HepG2 (cell line): ENCODE results near the gene SOX12. TPM values are rescaled to one million over a fixed set of nuclear protein-coding genes. Genes with fewer than 3 reads are reported as not detected.

Experiments used
- FOSL1 ChIP-seq: sonication (generic); formaldehyde crosslinking; IDR thresholded peaks from 2 replicates; pipeline ENCODE4 v1.9.0; 2021; ENCODE audit warnings: missing genetic modification reagents, borderline replicate concordance
- KLF12 ChIP-seq: sonication (generic); formaldehyde crosslinking; IDR thresholded peaks from 2 replicates; pipeline ENCODE4 v1.4.0; 2020; ENCODE audit warnings: missing genetic modification reagents, borderline replicate concordance
- MYNN ChIP-seq: sonication (generic); formaldehyde crosslinking; IDR thresholded peaks from 2 replicates; pipeline ENCODE4 v1.4.0; 2020; ENCODE audit warnings: mild to moderate bottlenecking, low read depth, missing genetic modification reagents
- NFE2L1 ChIP-seq: sonication (generic); formaldehyde crosslinking; IDR thresholded peaks from 2 replicates; pipeline ENCODE4 v1.4.0; 2020; ENCODE audit warnings: missing genetic modification reagents, mild to moderate bottlenecking, borderline replicate concordance
- NR2F1 ChIP-seq, 2 experiments: fragments of 450-650 bp in 1 of 2; formaldehyde crosslinking in 1 of 2; IDR thresholded peaks; 2 replicates each; pipeline versions ENCODE4 v1.5.0 to v1.6.1; 2016 to 2020; ENCODE audit warnings: mild to moderate bottlenecking in 1 of 2, missing compliant biosample characterization in 1 of 2, missing genetic modification reagents in 1 of 2, moderate library complexity in 1 of 2
- SALL2 ChIP-seq: sonication (generic); formaldehyde crosslinking; IDR thresholded peaks from 2 replicates; pipeline ENCODE4 v1.8.1; 2023; ENCODE audit warnings: mild to moderate bottlenecking, missing genetic modification reagents, inconsistent platforms
- SOX5 ChIP-seq: IDR thresholded peaks from 2 replicates; pipeline ENCODE4 v1.6.1; 2016; ENCODE audit warnings: borderline replicate concordance
- ZBTB7A ChIP-seq: sonication (generic); formaldehyde crosslinking; IDR thresholded peaks from 2 replicates; pipeline ENCODE4 v1.8.0; 2022; ENCODE audit warnings: mild to moderate bottlenecking, missing genetic modification reagents
- ZNF282 ChIP-seq: fragments of 450-650 bp; IDR thresholded peaks from 2 replicates; pipeline ENCODE4 v1.6.1; 2018; ENCODE audit not compliant: partially characterized antibody
- ZNF329 ChIP-seq: sonication (generic); formaldehyde crosslinking; IDR thresholded peaks from 2 replicates; pipeline ENCODE4 v1.9.0; 2021; ENCODE audit warnings: low read depth, mild to moderate bottlenecking, missing genetic modification reagents
- ZNF468 ChIP-seq: sonication (generic); formaldehyde crosslinking; IDR thresholded peaks from 2 replicates; pipeline ENCODE4 v1.8.0; 2022; ENCODE audit warnings: mild to moderate bottlenecking, moderate library complexity, missing genetic modification reagents
- ZNF674 ChIP-seq: sonication (generic); formaldehyde crosslinking; IDR thresholded peaks from 2 replicates; pipeline ENCODE4 v1.5.0; 2020; ENCODE audit warnings: low read depth, mild to moderate bottlenecking, missing genetic modification reagents
- polyA plus RNA-seq, 8 experiments: library from polyadenylated mRNA; depleted of rRNA in 3 of 8; stranded (reverse) in 7 of 8; unstranded in 1 of 8; fragments of >200 nt; fragmentation: Illumina TruSeq in 4 of 8; extraction: Trizol in 4 of 8; gene quantifications; 2 replicates each; pipeline versions ENCODE4 v1.2.1 to v1.2.3, GENCODE V29; 2011 to 2016; ENCODE audit warnings: low read depth in 4 of 8, missing spikeins in 1 of 8, mixed read lengths in 1 of 8; ENCODE audit not compliant: insufficient read depth in 1 of 8
- total RNA-seq, 5 experiments: library from RNA; depleted of rRNA; stranded (reverse); fragments of >200 nt; fragmentation: Illumina TruSeq; extraction: Trizol; gene quantifications; 2 replicates each; pipeline ENCODE4 v1.2.3, GENCODE V29; 2016; ENCODE audit warnings: low read depth in 1 of 5
- TF ChIP-seq, protein P1 (sequence below): sonication (generic); formaldehyde crosslinking; IDR thresholded peaks from 2 replicates; pipeline ENCODE4 v1.5.1; 2020; ENCODE audit warnings: mild to moderate bottlenecking, missing genetic modification reagents
- TF ChIP-seq, protein P2 (sequence below): IDR thresholded peaks from 2 replicates; pipeline ENCODE4 v1.6.1; 2016
- TF ChIP-seq, protein P3 (sequence below): sonication (generic); formaldehyde crosslinking; IDR thresholded peaks from 2 replicates; pipeline ENCODE4 v1.5.0; 2020; ENCODE audit warnings: mild to moderate bottlenecking, missing genetic modification reagents, borderline replicate concordance
- TF ChIP-seq, protein P4 (sequence below): sonication (generic); formaldehyde crosslinking; IDR thresholded peaks from 2 replicates; pipeline ENCODE4 v1.8.0; 2022; ENCODE audit warnings: mild to moderate bottlenecking, missing genetic modification reagents, moderate library complexity
- TF ChIP-seq, protein P5 (sequence below): sonication (generic); formaldehyde crosslinking; IDR thresholded peaks from 2 replicates; pipeline ENCODE4 v1.4.0; 2020; ENCODE audit warnings: missing genetic modification reagents, low read depth, mild to moderate bottlenecking, borderline replicate concordance

SOX12 gene
- total and polyA plus RNA-seq, 2 of the 13 experiments (the other 11 are each of a cell fraction or from before 2014, with no cell fraction given), result 10.0 to 18.7 TPM

DNA sequence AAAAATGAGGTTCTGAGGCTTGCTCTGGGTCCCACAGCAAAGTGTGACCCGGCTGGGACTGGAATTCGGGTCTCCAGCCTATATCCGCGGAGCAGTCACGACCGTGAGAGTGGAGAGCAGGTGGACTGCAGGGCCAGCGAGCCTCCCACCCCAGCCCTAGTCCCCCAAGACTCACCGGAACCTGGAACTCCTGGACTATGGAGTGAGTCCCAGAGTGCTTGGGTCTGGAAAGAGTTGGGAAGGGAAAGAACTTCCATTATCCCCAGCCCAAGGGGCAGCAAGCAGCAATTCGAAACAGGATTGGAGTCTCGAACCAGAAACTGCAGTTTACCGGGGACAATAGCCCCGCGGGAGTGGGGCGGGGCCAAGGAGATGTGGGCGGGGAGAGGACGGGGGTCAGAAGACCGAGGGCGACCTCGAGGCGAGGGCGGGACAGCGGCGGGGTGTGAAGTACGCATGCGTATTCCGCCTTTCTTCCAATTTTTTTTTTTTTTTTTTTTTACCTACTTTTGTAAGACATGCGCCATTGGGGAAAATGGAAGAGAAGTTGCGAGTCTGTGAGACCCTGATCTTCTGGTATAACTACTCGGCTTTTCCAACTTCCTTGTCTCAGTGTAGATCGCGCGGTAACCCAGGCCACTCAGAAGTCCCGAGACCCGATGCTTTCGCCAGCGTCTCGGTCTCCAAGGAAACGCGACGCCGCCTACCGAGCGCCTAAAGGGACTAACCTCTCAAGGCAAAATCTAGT is 35.1 kb upstream of the SOX12 start, which contains the start of gene C20orf96 (continued):
- TF ChIP-seq, protein P1, sequence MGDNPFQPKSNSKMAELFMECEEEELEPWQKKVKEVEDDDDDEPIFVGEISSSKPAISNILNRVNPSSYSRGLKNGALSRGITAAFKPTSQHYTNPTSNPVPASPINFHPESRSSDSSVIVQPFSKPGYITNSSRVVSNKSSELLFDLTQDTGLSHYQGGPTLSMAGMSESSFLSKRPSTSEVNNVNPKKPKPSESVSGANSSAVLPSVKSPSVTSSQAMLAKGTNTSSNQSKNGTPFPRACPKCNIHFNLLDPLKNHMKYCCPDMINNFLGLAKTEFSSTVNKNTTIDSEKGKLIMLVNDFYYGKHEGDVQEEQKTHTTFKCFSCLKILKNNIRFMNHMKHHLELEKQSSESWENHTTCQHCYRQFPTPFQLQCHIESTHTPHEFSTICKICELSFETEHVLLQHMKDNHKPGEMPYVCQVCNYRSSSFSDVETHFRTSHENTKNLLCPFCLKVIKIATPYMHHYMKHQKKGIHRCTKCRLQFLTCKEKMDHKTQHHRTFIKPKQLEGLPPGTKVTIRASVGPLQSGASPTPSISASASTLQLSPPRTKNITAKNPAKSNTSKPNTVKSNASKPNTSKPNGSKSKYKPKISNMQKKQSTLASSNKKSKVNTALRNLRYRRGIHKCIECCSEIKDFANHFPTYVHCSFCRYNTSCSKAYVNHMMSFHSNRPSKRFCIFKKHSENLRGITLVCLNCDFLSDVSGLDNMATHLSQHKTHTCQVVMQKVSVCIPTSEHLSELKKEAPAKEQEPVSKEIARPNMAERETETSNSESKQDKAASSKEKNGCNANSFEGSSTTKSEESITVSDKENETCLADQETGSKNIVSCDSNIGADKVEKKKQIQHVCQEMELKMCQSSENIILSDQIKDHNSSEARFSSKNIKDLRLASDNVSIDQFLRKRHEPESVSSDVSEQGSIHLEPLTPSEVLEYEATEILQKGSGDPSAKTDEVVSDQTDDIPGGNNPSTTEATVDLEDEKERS (CRISPR knock-in tag), result no peak
- TF ChIP-seq, protein P2, sequence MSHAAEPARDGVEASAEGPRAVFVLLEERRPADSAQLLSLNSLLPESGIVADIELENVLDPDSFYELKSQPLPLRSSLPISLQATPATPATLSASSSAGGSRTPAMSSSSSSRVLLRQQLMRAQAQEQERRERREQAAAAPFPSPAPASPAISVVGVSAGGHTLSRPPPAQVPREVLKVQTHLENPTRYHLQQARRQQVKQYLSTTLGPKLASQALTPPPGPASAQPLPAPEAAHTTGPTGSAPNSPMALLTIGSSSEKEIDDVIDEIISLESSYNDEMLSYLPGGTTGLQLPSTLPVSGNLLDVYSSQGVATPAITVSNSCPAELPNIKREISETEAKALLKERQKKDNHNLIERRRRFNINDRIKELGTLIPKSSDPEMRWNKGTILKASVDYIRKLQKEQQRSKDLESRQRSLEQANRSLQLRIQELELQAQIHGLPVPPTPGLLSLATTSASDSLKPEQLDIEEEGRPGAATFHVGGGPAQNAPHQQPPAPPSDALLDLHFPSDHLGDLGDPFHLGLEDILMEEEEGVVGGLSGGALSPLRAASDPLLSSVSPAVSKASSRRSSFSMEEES, result peak; percentile 66
- TF ChIP-seq ZNF468 (CRISPR knock-in tag), result no peak
- TF ChIP-seq, protein P3, sequence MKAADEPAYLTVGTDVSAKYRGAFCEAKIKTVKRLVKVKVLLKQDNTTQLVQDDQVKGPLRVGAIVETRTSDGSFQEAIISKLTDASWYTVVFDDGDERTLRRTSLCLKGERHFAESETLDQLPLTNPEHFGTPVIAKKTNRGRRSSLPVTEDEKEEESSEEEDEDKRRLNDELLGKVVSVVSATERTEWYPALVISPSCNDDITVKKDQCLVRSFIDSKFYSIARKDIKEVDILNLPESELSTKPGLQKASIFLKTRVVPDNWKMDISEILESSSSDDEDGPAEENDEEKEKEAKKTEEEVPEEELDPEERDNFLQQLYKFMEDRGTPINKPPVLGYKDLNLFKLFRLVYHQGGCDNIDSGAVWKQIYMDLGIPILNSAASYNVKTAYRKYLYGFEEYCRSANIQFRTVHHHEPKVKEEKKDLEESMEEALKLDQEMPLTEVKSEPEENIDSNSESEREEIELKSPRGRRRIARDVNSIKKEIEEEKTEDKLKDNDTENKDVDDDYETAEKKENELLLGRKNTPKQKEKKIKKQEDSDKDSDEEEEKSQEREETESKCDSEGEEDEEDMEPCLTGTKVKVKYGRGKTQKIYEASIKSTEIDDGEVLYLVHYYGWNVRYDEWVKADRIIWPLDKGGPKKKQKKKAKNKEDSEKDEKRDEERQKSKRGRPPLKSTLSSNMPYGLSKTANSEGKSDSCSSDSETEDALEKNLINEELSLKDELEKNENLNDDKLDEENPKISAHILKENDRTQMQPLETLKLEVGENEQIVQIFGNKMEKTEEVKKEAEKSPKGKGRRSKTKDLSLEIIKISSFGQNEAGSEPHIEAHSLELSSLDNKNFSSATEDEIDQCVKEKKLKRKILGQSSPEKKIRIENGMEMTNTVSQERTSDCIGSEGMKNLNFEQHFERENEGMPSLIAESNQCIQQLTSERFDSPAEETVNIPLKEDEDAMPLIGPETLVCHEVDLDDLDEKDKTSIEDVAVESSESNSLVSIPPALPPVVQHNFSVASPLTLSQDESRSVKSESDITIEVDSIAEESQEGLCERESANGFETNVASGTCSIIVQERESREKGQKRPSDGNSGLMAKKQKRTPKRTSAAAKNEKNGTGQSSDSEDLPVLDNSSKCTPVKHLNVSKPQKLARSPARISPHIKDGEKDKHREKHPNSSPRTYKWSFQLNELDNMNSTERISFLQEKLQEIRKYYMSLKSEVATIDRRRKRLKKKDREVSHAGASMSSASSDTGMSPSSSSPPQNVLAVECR (CRISPR knock-in tag), result peak; percentile 95
- peak; percentile 23; the same call in 1 of the 2 replicates for TF ChIP-seq ZNF674 (CRISPR knock-in tag)
- TF ChIP-seq, protein P4, sequence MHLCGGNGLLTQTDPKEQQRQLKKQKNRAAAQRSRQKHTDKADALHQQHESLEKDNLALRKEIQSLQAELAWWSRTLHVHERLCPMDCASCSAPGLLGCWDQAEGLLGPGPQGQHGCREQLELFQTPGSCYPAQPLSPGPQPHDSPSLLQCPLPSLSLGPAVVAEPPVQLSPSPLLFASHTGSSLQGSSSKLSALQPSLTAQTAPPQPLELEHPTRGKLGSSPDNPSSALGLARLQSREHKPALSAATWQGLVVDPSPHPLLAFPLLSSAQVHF, result 0 out of 2 replicates have a peak, but pooled peaks have one; percentile 39
- no peak for TF ChIP-seq MYNN (CRISPR knock-in tag)
- peak; percentile 52; the same call in 1 of the 2 replicates for TF ChIP-seq SOX5
- no peak for TF ChIP-seq ZNF329 (CRISPR knock-in tag)
- no peak; the same call in 1 of the 2 replicates for TF ChIP-seq ZBTB7A
- TF ChIP-seq, protein P5, sequence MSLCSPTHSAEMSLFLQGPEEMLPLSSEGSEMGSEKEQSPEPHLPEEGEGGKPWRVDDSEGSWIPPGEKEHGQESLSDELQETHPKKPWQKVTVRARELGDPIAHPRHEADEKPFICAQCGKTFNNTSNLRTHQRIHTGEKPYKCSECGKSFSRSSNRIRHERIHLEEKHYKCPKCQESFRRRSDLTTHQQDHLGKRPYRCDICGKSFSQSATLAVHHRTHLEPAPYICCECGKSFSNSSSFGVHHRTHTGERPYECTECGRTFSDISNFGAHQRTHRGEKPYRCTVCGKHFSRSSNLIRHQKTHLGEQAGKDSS, result peak; percentile 36; the same call in 1 of the 2 replicates
- no peak for TF ChIP-seq FOSL1 (CRISPR knock-in tag)
- no peak; the same call in 1 of the 2 replicates for TF ChIP-seq NFE2L1 (CRISPR knock-in tag)
- TF ChIP-seq KLF12 (CRISPR knock-in tag), result no peak; the same call in 1 of the 2 replicates
- no peak for TF ChIP-seq ZNF282
- TF ChIP-seq NR2F1 (CRISPR knock-in tag; IDR thresholded peaks at IDR 0.05), result no peak
- TF ChIP-seq SALL2, result peak; percentile 29; the same call in 1 of the 2 replicates
